Common myeloid progenitor, CD34-positive (primary cell): ENCODE results near the gene CLSTN2.

Source experiments
- CTCF ChIA-PET: fragments of 350-600 bp; sonication (Branson Sonifier 250); formaldehyde crosslinking; loops from one replicate; lab custom pipeline; 2021; ENCODE audit warnings: antibody characterized with exemption; lab: Charles Lee
- POLR2A ChIA-PET: fragments of 350-600 bp; sonication (Branson Sonifier 250); formaldehyde crosslinking; loops from one replicate; lab custom pipeline; 2021; ENCODE audit warnings: antibody characterized with exemption; lab: Charles Lee
- DNase-seq, 3 donors: peaks; one replicate each; pipeline versions ENCODE4 v3.0.0 to v3.0.0-alpha.2; 2013
- H3K27ac ChIP-seq, 2 experiments: 1 replicate in 1 of 2; 2 replicates in 1 of 2; pipeline ENCODE4 v1.7.0; 2013; ENCODE audit warnings: inconsistent platforms in 2 of 2, low read length in 2 of 2, mild to moderate bottlenecking in 2 of 2, low read depth in 1 of 2, moderate library complexity in 1 of 2; ENCODE audit not compliant: severe bottlenecking in 2 of 2, insufficient read depth in 1 of 2, poor library complexity in 1 of 2
- H3K27me3 ChIP-seq, 5 experiments: replicated peaks in 2 of 5; 1 replicate in 3 of 5; 2 replicates in 2 of 5; pipeline versions ENCODE4 v1.6.1 to v1.7.0; 2013; ENCODE audit warnings: low read length in 4 of 5, mild to moderate bottlenecking in 2 of 5, moderate library complexity in 2 of 5, inconsistent platforms in 1 of 5; ENCODE audit not compliant: insufficient read depth in 5 of 5, control insufficient read depth in 4 of 5
- H3K36me3 ChIP-seq, 4 experiments: 1 replicate in 2 of 4; 2 replicates in 2 of 4; pipeline versions ENCODE4 v1.6.1 to v1.7.0; 2013; ENCODE audit warnings: low read length in 3 of 4, control low read depth in 1 of 4, mild to moderate bottlenecking in 1 of 4; ENCODE audit not compliant: control insufficient read depth in 4 of 4, insufficient read depth in 4 of 4
- H3K4me1 ChIP-seq, 4 experiments: 1 replicate in 3 of 4; 2 replicates in 1 of 4; pipeline versions ENCODE4 v1.6.1 to v1.7.1; 2013; ENCODE audit warnings: low read length in 3 of 4, mild to moderate bottlenecking in 3 of 4, control low read depth in 1 of 4, inconsistent platforms in 1 of 4, moderate library complexity in 1 of 4; ENCODE audit not compliant: control insufficient read depth in 4 of 4, insufficient read depth in 4 of 4; ENCODE audit errors: control extremely low read depth in 1 of 4
- H3K4me3 ChIP-seq, 7 experiments: 1 replicate in 4 of 7; 2 replicates in 3 of 7; pipeline versions ENCODE4 v1.5.1 to v1.7.0; 2013; ENCODE audit warnings: mild to moderate bottlenecking in 7 of 7, low read length in 6 of 7, moderate library complexity in 6 of 7, inconsistent platforms in 2 of 7, low read depth in 2 of 7, control low read depth in 1 of 7; ENCODE audit not compliant: insufficient read depth in 4 of 7, control insufficient read depth in 1 of 7; ENCODE audit errors: extremely low read depth in 1 of 7
- H3K9me3 ChIP-seq, 5 experiments: 1 replicate in 4 of 5; 2 replicates in 1 of 5; pipeline versions ENCODE4 v1.6.1 to v1.7.1; 2013; ENCODE audit warnings: low read length in 4 of 5, mild to moderate bottlenecking in 2 of 5, inconsistent platforms in 1 of 5, low read depth in 1 of 5, moderate library complexity in 1 of 5; ENCODE audit not compliant: control insufficient read depth in 4 of 5, insufficient read depth in 2 of 5; ENCODE audit errors: control extremely low read depth in 1 of 5
- WGBS: methylation state at CpG from one replicate; pipeline ENCODE4 v1.1.5; 2013; ENCODE audit not compliant: insufficient coverage; 5-methylcytosine and 5-hydroxymethylcytosine counted together

CLSTN2 gene

GRCh38 chr3:140595295-140595694, 660.3 kb downstream of the CLSTN2 start:
- Histone ChIP-seq H3K4me3 (no peak overlapping the region), H3K4me1 (no peaks in the 10 kb centered on the region), H3K27me3 (no peaks in the 10 kb centered on the region), H3K27ac (no peak overlapping the region), H3K9me3 (no peaks in the 10 kb centered on the region), H3K36me3 (no peaks in the 10 kb centered on the region)
- no peak for DNase-seq
- POLR2A ChIA-PET, result no interaction called here
- CTCF ChIA-PET, result no interaction called here
- no CpG with 5 or more reads among the region's 2 CpGs for WGBS

DNA sequence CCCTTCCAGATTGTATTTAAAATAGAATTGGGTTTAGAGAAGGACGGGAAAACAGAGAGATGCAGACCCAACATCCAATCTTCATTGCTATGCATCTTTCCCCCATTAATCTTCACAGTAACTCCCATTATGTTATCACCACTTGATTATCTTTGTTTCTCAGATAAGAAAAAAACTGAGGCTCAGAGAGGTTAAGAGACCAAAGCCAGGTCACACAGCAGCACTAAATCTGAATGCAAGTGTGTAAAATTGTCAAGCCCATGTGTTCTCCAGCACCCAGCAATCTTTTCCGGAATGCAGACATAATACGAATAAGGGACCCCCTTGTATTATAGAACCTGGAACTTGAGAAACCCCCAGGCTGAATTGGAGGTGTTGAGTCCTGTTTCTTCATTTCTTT, 662.4 kb downstream of the CLSTN2 start:
- Histone ChIP-seq H3K9me3 (no peaks in the 10 kb centered on the region), H3K27ac (no peak overlapping the region), H3K4me3 (no peak overlapping the region), H3K4me1 (no peaks in the 10 kb centered on the region), H3K27me3 (no peaks in the 10 kb centered on the region), H3K36me3 (no peaks in the 10 kb centered on the region)
- ChIA-PET POLR2A (no interaction called here), CTCF (no interaction called here)
- no peak for DNase-seq
- no CpG with 5 or more reads among the region's 3 CpGs for WGBS

DNA sequence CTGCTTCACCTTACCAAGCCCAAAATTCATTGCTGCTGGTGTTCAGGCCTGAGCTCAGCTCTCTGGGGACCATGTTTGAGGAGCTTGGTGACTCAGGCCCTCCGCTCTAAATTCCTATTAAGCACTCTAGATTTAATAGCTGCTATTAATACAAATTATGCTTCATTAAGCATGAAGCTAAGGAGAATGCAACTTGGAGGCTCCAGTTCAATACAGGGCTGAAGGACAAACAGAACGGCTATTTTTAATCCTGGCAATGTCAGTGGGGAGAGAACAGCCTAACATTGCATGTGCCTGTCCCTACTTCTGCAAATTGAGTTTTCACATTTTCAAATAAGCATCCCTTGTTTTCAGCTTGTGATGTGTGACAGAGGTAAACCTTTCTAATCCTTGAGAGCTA, 662.8 kb downstream of the CLSTN2 start:
- Histone ChIP-seq H3K9me3 (no peaks in the 10 kb centered on the region), H3K27ac (no peak overlapping the region), H3K4me1 (no peaks in the 10 kb centered on the region), H3K36me3 (no peaks in the 10 kb centered on the region), H3K27me3 (no peaks in the 10 kb centered on the region), H3K4me3 (no peak overlapping the region)
- ChIA-PET CTCF (no interaction called here), POLR2A (no interaction called here)
- DNase-seq, result no peak
- 89% methylated on average over 1 of the region's 2 CpGs for WGBS

GRCh38 chr3:140599009-140599408, 664.0 kb downstream of the CLSTN2 start:
- Histone ChIP-seq H3K4me3 (no peak overlapping the region), H3K27ac (no peak overlapping the region), H3K27me3 (no peaks in the 10 kb centered on the region), H3K4me1 (no peaks in the 10 kb centered on the region), H3K36me3 (no peaks in the 10 kb centered on the region), H3K9me3 (no peaks in the 10 kb centered on the region)
- CTCF ChIA-PET, result no interaction called here
- POLR2A ChIA-PET, result no interaction called here
- DNase-seq, result no peak

DNA sequence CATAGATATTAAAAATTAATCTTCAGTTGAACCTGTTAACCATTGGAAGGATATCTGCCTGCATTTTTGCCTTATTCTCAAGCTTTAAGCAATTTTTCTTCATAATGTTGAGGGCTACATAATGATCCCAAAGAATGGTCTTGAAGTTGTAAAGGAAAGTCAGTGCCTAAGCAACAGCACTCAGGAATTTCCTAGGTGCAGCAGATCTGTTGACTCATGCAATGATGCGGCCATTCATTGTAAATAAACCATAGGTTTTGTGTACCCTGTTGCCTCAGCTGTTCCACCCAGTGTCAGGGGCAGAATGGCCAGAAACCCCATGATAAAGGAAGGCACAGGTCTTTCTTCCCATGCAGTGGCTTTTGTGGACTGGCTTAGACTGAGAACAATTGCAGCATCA, 664.5 kb downstream of the CLSTN2 start:
- no peaks in the 10 kb centered on the region for H3K4me1 ChIP-seq
- no peak overlapping the region for H3K27ac ChIP-seq
- H3K9me3 ChIP-seq, result no peaks in the 10 kb centered on the region
- WGBS, result 86% methylated on average over 1 of the region's 1 CpG
- ChIA-PET CTCF (no interaction called here), POLR2A (no interaction called here)
- no peaks in the 10 kb centered on the region for H3K36me3 ChIP-seq
- no peaks in the 10 kb centered on the region for H3K27me3 ChIP-seq
- no peak for DNase-seq
- no peak overlapping the region for H3K4me3 ChIP-seq

DNA sequence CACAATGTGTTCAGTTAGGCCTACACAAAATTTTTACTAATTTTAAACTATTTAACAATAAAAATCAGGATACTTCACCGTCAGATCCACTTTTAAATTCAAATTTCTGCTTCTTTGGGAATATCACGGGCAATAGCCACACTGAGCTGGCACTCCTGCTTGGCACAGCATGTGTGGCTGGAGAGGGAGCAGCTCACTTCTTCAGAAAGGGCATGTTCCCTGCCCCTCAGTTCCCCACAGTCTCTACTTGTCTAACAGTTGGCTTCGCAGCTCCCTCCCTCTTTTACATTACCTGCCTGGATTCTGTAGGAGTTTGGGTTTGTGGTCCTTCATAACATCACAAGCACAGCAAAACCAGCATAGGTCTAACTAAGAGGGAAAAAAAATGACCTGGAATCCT, 666.9 kb downstream of the CLSTN2 start:
- H3K4me1 ChIP-seq, result no peaks in the 10 kb centered on the region
- ChIA-PET CTCF (no interaction called here), POLR2A (no interaction called here)
- H3K36me3 ChIP-seq, result no peaks in the 10 kb centered on the region
- DNase-seq, result no peak
- 83% methylated on average over 1 of the region's 3 CpGs for WGBS
- H3K4me3 ChIP-seq, result no peak overlapping the region
- no peak overlapping the region for H3K27ac ChIP-seq
- no peaks in the 10 kb centered on the region for H3K9me3 ChIP-seq
- H3K27me3 ChIP-seq, result no peaks in the 10 kb centered on the region

- POLR2A ChIA-PET, result no interaction called here
- no peak overlapping the region for H3K4me3 ChIP-seq
- no peak for DNase-seq
- no peaks in the 10 kb centered on the region for H3K36me3 ChIP-seq
- CTCF ChIA-PET, result no interaction called here
- no peaks in the 10 kb centered on the region for H3K27me3 ChIP-seq
- no peak overlapping the region for H3K27ac ChIP-seq
- no peaks in the 10 kb centered on the region for H3K4me1 ChIP-seq
- peaks cover 0 to 3% (median 0%) of the 10 kb centered on the region in 5 experiments for H3K9me3 ChIP-seq
- 80% methylated on average over 1 of the region's 2 CpGs for WGBS
Observed at GRCh38 chr3:140602781-140603180, 667.8 kb downstream of the CLSTN2 start.
